ENCODE data around the gene KRTAP10-5.
A peak's percentile ranks its signal among the peaks of the same experiment; 100 is the strongest.

KRTAP10-5 gene

GRCh38 chr21:44618909-44619308, 38.5 kb upstream of the KRTAP10-5 start:
- no peak overlapping the region for H3K4me3 ChIP-seq (ENCODE audit: low read length)
- H3K27me3 ChIP-seq (ENCODE audit: low read depth, low read length), result no peaks in the 10 kb centered on the region
- H3K79me2 ChIP-seq (ENCODE audit: low read length), result no peaks in the 10 kb centered on the region
- H3K36me3 ChIP-seq (replicated peaks; ENCODE audit: low read depth, low read length), result no peaks in the 10 kb centered on the region
- H3K9ac ChIP-seq (ENCODE audit: low read length), result no peak overlapping the region
- no peaks in the 10 kb centered on the region for H4K20me1 ChIP-seq (ENCODE audit: insufficient read depth, low read length)
- TF ChIP-seq EZH2phosphoT487 (IDR thresholded peaks at IDR 0.05; ENCODE audit: low read depth), result no peak
- TF ChIP-seq, protein P1, sequence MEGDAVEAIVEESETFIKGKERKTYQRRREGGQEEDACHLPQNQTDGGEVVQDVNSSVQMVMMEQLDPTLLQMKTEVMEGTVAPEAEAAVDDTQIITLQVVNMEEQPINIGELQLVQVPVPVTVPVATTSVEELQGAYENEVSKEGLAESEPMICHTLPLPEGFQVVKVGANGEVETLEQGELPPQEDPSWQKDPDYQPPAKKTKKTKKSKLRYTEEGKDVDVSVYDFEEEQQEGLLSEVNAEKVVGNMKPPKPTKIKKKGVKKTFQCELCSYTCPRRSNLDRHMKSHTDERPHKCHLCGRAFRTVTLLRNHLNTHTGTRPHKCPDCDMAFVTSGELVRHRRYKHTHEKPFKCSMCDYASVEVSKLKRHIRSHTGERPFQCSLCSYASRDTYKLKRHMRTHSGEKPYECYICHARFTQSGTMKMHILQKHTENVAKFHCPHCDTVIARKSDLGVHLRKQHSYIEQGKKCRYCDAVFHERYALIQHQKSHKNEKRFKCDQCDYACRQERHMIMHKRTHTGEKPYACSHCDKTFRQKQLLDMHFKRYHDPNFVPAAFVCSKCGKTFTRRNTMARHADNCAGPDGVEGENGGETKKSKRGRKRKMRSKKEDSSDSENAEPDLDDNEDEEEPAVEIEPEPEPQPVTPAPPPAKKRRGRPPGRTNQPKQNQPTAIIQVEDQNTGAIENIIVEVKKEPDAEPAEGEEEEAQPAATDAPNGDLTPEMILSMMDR (IDR thresholded peaks at IDR 0.05; ENCODE audit: low read depth, low read length), result no peak
- H3K4me1 ChIP-seq (ENCODE audit: low read length), result no peaks in the 10 kb centered on the region
- no peak overlapping the region for H3K4me2 ChIP-seq (ENCODE audit: low read length)
- peaks cover 4% of the 10 kb centered on the region; the same call in 1 of the 2 replicates for H3K9me3 ChIP-seq (ENCODE audit: insufficient read depth, low read length)
- H2AFZ ChIP-seq (ENCODE audit: low read depth, low read length), result peak overlapping the region; percentile 31; the same call in 1 of the 2 replicates
- no peak overlapping the region for H3K27ac ChIP-seq (ENCODE audit: low read length)

DNA sequence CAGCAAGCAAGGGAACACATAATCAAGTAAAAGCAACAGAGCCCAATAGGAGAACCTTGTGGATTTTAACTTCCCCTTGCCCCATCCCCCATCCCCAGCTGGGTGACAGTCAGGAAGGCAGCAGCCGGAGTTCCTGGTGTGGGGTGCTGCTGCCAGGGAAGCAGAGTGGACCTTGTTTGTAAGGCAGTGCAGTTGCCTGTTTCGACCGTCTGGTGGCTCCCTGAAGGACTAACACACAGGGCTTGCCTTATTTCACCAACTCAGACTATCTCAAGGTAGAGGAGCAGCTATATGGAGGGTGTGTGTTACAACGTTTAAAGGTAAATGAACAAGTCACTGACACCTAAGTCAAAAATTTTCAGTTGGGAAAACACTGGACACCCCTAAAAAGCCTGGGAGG, 38.1 kb upstream of the KRTAP10-5 start:
- Histone ChIP-seq H3K4me2 (ENCODE audit: low read length) (no peak overlapping the region), H3K4me3 (ENCODE audit: low read length) (no peak overlapping the region), H3K9ac (ENCODE audit: low read length) (no peak overlapping the region), H4K20me1 (ENCODE audit: insufficient read depth, low read length) (no peaks in the 10 kb centered on the region), H3K27ac (ENCODE audit: low read length) (no peak overlapping the region), H3K4me1 (ENCODE audit: low read length) (no peaks in the 10 kb centered on the region), H2AFZ (ENCODE audit: low read depth, low read length) (no peak overlapping the region), H3K27me3 (ENCODE audit: low read depth, low read length) (no peaks in the 10 kb centered on the region), H3K79me2 (ENCODE audit: low read length) (no peaks in the 10 kb centered on the region), H3K36me3 (replicated peaks; ENCODE audit: low read depth, low read length) (no peaks in the 10 kb centered on the region), H3K9me3 (ENCODE audit: insufficient read depth, low read length) (peaks cover 4% of the 10 kb centered on the region; the same call in 1 of the 2 replicates)
- TF ChIP-seq EZH2phosphoT487 (IDR thresholded peaks at IDR 0.05; ENCODE audit: low read depth), result no peak
- TF ChIP-seq, protein P1 (IDR thresholded peaks at IDR 0.05; ENCODE audit: low read depth, low read length), result no peak

DNA sequence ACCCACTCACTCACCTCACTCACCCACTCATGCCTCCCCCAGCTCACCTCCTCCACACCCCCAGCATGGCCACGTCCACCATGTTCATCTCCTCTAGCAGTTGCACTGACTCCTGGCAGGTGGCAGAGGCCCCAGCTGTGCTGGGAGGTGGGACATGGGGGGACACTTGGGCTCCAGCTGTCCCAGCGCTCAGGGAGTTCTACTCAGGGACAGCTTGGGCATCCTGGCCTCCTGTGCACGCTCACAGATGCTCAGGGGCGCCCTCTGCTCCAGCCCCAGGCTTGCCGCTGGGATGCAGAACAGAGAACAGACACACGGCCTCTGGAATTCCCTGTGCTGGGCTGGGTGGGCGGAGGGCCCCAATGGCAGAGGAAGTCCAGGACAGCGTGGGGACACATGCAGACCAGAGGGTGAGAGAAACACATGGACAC, 36.7 kb upstream of the KRTAP10-5 start:
- Histone ChIP-seq H3K9me3 (ENCODE audit: insufficient read depth, low read length) (peaks cover 4% of the 10 kb centered on the region; the same call in 1 of the 2 replicates), H4K20me1 (ENCODE audit: insufficient read depth, low read length) (no peaks in the 10 kb centered on the region), H3K79me2 (ENCODE audit: low read length) (no peaks in the 10 kb centered on the region), H3K27ac (ENCODE audit: low read length) (no peak overlapping the region), H3K36me3 (replicated peaks; ENCODE audit: low read depth, low read length) (no peaks in the 10 kb centered on the region), H3K27me3 (ENCODE audit: low read depth, low read length) (no peaks in the 10 kb centered on the region), H2AFZ (ENCODE audit: low read depth, low read length) (no peak overlapping the region), H3K4me3 (ENCODE audit: low read length) (no peak overlapping the region), H3K4me2 (ENCODE audit: low read length) (no peak overlapping the region), H3K4me1 (ENCODE audit: low read length) (no peaks in the 10 kb centered on the region), H3K9ac (ENCODE audit: low read length) (no peak overlapping the region)
- TF ChIP-seq EZH2phosphoT487 (IDR thresholded peaks at IDR 0.05; ENCODE audit: low read depth), result no peak
- TF ChIP-seq, protein P1 (IDR thresholded peaks at IDR 0.05; ENCODE audit: low read depth, low read length), result no peak

DNA sequence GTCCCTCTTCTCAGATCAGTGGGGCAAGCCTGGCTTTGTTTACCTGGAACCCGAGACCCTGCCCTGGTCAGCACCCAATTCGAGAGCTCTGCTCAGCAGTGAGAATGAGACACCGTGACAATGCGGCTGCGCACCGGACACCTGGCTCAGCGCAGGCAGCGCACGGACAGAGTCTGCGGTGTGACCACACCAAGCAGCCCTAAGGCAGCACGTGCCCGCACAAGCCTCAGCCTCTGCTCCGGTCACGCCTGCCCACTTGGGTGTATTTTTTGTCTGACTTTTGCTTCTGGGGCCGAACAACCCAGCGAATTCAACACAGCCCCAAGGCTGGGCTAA, 36.2 kb upstream of the KRTAP10-5 start:
- Histone ChIP-seq H2AFZ (ENCODE audit: low read depth, low read length) (no peak overlapping the region), H3K27me3 (ENCODE audit: low read depth, low read length) (no peaks in the 10 kb centered on the region)

More for the DNA sequence above, 36.2 kb upstream of the KRTAP10-5 start:
- Histone ChIP-seq H3K9ac (ENCODE audit: low read length) (no peak overlapping the region), H3K9me3 (ENCODE audit: insufficient read depth, low read length) (peaks cover 4% of the 10 kb centered on the region; the same call in 1 of the 2 replicates), H3K27ac (ENCODE audit: low read length) (no peak overlapping the region), H3K79me2 (ENCODE audit: low read length) (no peaks in the 10 kb centered on the region), H3K4me1 (ENCODE audit: low read length) (no peaks in the 10 kb centered on the region), H4K20me1 (ENCODE audit: insufficient read depth, low read length) (no peaks in the 10 kb centered on the region), H3K36me3 (replicated peaks; ENCODE audit: low read depth, low read length) (no peaks in the 10 kb centered on the region), H3K4me2 (ENCODE audit: low read length) (no peak overlapping the region), H3K4me3 (ENCODE audit: low read length) (no peak overlapping the region)
- TF ChIP-seq, protein P1 (IDR thresholded peaks at IDR 0.05; ENCODE audit: low read depth, low read length), result no peak
- no peak for TF ChIP-seq EZH2phosphoT487 (IDR thresholded peaks at IDR 0.05; ENCODE audit: low read depth)
